NCI-H2107 treated with DMSO at 0.1 percent for 48 hours (cell line): ENCODE data around the gene SHC4.

Experiments used
- DNase-seq: peaks from one replicate; lab custom pipeline; 2025; ENCODE audit not compliant: unreplicated experiment; lab: John Stamatoyannopoulos, UW

Gene SHC4

DNA sequence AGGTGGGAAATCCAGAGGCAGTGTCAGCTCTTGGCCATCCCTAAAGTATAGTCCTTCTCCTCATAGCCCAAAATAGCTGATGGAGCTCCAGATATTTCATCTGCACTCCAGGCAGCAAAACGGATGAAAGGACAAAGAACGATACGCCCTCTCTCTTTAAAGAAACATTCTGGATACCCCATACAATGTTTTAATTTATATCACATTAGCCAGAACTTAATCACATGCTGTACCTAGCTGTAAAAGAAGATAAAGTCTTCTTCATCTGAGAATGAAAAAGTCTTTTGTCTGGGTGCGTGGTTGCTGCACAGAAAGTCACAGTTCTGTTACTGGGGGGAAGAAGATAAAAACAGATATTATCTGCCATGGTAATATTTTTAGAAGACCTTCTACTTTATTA is 4.3 kb upstream of the SHC4 start:
- no peak for DNase-seq

DNA sequence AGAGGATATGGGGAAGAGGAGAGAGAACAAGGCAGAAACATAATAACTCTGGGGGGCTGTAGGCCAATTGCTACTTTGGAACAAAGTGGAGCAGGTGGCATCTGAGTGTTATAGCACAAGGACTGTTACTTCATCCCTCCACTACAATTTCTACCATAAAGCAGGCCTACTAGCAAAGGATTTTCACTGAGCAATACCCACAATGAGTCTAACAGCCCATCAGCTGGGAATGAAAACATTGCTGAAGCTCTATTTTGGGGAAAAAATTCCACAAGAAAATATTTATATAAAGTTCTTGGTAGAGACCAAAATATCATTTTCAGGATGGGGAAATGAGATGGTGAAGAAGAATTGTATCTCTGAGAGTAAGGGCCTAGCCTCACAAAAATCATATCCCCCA is 3.6 kb upstream of the SHC4 start:
- DNase-seq = no peak

DNA sequence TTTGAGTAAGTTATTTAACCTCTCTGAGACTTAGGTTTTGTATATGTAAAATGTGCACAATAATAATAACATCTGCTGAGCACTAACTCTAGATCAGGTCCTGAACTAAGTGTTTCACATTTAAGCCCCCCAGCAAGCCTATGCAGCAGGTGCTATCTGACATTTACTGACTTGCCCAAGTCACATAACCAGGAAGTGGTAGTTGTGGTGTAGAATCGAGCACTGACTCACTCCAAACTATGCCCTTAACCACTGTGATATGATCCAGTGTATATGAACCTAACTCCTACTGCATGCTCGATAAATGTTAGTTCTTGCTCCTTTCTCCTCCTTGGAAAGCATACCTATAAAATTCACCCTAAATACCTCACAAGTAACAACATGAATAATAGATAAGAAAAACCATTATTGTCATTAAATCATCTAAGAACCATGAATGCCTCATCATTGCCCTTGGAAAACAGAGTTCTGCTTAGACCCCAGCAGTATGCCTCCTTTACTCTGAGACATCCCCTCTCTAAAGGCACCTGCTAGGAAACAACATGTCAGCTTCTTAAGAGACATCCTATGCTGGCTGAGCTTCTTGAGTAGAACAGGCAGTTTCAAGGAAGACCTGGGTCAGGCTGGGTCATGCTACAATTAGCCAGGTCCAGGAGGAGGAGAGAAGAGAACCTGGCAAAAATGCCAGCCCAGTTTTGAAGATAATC is 3.0 kb upstream of the SHC4 start:
- no peak for DNase-seq

DNA sequence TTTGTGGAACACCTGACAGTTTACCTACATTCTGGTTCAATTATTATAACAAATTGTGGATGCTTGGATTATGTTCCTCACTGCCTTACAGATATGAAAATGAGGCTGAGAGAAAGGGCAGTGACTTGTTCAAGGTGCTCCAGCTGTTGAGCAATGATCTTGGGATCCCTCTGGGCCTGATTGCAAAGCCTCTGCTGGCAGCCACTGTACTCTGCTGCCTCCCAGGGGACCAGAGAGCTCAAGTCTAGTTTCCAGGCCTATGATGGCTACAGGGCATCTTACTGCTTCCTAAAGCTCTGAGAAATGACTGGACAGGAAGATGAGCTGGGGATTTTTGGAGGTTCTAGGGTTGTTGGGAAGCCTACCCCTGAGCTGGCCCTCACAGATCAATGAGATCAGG is 2.3 kb upstream of the SHC4 start:
- DNase-seq = no peak

DNA sequence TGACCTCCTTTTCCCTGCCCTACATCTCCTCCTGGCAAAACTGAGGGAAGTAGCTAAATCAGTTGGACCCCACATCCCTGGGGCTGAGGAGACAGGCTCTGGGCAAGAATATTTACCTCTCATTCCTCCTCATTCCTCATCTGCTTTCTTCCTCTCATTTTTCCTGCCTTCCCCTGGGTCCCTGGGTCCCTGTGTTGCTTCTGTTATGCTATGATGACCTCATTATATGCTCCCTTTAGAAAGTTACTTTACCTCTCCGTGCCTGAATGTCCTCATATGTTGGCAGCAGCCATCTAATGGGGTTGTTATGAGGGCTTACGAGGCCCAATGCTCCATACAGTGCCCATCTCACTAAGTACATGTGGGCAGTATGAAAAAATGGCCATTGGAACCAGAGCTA is 1.2 kb upstream of the SHC4 start:
- DNase-seq = no peak

DNA sequence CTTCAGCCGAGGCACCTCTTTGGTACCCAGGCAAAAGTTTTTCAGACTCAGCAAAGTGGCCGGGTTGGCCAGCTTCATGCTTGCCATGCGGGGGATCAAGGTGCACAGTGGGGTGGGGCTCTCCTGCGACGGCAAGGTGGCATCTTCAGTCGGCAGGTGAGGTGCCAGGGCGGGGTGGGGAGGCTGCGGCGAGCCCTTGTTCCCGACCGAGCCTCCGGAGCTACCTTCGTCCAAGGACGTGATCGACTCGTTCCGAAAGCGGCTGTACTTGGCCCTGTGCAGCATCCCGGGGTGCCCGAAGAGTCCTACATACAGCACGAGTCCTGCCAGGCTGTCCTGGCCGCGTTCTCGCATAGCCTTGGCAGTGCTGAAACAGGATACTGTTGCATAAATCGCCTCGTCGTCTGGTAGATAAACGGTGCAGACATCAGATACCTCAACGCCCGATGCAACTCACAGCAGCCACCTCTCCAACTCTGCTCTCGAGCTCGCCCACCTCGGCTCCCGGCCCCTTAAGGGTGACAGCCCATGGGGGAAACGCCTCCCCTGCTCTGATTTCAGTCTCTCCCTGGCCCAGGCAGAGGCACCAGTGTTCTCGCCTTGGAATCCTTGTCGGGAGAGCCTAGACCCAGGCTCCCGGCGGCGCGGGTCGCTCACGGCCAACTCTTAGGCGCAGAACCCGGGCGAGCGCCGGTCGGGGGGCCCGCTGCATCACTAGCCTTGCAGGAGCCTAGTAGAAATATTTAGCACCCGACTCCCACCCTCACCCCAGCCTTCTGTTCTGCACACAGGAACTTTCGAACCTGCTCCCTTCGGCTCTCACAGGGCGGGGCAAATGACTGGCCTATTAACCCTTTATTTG is 826 bp downstream of the SHC4 start:
- no peak for DNase-seq

DNA sequence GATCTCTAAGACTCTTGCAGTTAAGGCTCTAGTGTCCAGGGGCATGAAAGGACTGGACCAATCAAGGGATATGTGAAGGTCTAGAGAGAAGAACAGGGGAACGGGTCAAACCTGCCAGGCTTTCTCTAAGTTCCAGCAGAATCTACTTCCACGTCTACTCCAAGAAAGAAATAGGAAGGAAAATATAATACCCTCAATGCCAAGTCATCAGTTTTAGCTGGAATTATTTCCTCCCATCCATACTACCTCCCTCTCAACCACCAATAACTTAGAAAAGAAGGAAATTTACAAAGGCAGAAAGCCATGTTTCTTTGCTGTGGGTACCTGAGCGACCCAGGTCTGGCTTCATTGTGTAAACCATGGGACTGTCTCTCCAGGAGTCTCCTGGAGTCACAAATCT is 7.8 kb downstream of the SHC4 start:
- no peak for DNase-seq

DNA sequence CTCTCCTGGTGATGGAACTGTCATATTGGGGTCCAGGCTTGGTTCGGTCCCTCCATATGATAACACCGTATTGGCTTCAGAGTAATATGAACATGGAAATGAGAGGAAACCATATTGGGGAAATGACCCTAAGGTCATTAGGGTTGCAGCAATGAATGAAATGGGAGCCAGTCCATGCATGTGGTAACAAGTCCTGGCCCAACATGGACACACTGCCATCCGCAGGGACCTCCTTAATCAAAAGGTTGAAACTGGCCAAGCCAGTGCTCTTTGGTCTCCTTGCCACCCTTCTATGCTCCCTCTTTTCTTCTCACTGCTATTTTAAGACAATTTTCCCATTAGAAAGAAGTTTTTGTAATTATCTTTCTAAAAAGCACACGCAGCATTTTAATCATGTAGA is 8.3 kb downstream of the SHC4 start:
- no peak for DNase-seq

DNA sequence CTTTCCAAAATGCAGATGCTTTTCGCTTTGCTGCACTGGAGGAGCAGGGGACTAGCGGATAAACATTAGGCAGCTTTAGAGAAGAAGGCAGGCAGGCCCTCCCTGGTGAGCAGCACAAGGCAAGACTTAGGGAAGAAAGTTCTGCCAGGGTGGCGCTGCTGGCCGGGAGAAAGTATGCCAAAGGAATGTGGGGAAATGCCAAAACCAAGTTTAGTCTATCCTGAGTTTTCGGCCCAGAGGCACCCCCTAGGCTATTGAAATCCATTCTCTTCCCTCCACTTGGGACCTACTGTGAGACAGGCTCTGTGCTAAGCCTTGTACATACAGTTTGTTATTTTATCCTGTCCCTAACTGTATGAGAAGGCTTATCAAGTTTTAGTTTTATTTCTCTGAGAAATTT is 9.2 kb downstream of the SHC4 start:
- no peak for DNase-seq

DNA sequence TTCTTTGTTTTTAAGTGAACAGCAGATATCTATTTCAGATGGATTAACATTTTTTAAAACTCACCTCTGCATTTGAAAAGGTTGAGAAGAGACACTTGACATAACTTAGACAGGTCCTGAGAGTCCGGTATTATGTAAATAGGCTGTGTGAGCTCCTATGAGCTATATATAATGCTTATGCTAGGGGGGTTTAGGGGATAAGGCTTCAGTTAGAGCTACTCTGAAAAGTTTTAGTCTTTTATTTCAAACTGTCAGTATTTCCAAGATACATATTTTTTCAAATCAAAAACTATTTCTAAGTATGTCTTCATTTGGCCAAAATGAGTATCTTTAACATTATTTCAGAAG is 16.9 kb downstream of the SHC4 start:
- DNase-seq = no peak

DNA sequence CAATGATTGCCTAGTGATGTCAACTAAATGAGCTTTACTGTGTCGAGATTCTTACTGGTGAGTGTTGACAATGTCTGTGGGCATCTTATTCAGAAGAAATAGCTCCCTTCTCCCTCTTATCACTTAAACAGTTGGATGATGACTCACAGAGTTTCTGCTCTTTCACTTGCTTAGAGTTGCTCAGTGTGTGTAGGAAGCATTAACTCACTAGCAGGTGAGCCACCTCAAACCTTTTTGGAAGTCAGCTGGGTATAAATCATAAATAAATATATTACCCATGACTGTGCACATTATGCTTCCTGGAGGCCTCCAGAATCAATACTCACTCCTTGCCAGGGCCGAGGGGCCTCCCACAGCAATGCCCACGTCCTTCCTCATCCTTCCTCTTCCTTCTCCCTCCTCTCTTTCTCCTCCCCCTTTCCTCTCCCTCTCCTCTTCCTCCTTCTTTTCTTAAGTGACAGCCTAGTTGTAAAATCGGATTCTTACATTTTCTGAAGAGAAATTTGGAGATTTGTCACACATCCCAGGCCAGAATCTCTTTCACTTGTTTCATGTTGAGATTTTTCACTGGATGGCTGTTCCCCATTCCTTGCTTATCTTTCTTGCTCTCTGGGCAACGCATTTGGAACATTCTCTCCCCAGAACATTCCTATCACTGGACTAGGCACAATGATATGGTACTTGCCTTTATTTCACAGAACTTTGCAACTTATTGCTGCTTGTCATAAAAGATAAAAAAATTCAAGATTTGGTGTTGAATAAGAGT is 17.5 kb downstream of the SHC4 start:
- no peak for DNase-seq

DNA sequence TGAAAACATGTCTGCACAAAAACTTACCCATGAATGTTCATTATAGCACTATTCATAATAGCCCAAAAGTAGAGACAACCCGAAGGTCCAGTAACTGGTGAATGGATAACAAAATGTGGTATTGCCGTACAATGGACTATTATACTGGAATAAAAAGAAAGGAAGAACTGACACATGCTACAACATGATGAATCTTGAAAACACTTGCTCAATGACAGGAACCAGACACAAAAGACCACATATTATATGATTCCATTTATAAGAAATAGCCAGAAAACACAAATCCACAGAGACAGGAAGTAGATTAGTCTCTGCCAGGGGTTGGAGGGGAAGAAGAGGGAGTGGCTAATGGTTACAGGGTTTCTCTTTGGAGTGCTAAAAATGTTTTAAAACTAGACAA is 18.3 kb downstream of the SHC4 start:
- no peak for DNase-seq

DNA sequence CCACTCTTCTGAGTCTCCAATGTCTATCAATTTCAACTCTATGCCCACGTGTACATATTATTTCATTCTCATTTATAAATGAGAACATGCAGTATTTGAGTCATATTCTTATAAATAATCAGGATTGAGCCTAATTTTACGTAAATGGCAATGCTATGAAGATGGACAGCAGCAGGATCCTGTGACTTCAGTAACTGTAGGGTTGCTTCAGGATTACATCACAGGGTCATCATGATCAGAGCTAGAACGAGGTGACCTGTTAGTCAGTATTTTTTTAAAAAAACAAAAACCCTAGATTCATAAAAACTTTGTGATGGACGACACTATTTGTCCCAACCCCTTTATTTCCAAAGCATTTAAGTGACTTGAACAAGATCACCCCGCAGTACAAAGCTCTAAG is 21.8 kb downstream of the SHC4 start:
- no peak for DNase-seq

DNA sequence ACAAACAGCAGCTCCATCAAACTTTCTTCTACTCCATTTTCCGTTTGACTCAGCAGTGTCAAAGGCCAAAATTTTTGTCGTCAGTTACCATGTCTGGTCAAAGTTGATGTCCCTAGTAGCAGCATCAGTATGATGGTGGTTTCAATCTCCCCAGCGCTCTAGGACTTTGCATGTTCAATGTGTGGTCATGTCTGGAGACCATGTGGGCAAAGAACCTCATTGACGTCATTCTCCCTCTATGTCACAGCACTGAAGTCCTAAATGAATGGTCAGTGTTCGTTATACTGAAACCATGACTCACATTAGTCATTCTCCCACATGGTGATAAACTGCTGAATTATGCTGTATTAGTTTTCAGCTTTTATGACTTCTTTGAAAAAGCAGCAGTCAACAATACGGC is 23.2 kb downstream of the SHC4 start:
- no peak for DNase-seq

DNA sequence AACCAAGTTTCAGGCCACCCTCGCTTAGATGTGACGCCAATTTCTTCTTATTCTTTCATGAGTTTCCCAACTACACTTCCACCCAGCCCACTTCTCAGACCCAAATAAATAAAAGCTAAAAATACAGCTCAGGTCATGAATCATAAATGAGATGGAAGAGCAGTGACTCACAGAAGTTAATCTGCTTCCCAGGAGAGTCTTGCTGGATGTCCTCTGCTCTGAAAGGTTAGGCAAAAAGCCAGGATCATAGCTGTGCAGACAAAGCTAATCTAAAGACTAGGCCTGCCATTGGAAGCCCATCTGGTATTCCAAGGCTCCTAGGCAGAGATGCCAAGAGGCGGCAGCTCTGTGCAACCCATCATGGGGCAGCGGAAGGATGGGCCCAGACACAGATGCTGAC is 24.1 kb downstream of the SHC4 start:
- DNase-seq = no peak

DNA sequence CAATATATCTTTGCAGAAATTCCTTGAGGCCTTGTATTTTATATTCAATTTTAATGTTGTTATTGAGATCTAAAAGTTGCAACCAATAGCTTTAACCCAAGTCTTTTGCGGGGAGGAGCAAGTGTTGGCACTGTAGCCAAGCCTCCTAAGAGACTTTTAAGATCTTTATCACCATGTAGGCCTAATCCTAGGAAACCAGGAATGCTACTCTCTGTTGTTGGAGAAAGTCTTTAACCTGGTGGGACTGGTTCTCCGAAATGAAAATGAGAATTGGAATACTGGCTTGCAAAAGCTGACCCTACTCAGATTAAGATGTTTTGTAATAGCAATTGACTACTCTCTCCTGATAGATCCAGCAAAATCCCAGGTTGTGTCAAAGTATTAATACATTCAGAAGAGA is 25.8 kb downstream of the SHC4 start:
- DNase-seq = no peak

DNA sequence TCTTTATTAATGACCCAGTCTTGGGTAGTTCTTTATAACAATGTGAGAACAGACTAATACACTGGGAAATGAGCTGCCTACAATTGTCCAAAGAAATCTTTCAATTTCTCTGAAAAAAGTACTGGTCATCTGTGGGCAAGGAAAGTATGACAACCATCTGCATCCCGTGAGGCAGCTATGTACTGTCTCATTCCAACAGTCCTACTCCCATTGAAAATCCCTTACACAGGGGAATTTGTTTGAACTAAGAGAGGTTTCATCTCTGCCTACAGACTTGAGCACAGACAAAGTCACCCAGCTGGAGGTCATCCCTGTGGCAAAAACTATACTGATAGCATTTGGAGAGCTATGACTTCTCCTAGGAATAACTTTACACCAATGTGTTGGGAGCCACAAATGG is 27.1 kb downstream of the SHC4 start:
- no peak for DNase-seq

DNA sequence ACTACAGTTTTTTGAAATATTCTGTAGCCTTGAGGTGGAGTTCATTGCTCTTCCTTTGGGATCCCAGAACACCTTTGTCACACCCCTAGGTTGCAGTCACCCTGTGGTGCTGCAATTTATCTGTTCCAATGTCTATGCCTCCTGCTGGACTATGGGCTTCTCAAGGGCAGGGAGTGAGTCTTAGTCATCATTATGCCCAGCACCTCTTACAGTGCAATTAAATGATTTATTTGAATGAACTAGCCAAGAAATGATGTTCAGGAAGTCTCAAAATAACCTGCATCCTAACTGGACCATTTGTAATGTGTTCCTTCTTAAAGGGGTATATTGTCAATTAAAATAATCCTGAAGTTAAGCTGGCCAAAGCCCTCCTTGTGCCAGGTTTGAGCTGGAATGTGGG is 28.5 kb downstream of the SHC4 start:
- DNase-seq = no peak

DNA sequence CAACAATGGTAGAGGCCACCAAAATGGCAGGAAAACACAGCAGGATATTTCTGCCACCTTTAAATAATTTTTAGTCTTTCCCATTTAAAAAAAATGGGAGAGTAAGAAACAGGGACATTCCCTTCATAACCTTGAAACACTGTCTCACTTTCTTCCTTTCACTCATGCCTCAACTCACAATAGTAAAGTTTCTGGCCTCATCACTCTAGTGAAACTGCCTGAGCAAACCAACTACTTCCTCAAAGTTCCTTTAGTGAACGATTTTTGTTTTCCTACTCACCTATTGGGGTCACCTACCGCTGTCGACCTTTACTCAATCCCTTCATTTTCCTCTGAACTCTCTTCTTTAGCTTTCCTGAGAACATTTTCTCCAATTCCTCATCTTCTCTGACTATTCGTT is 33.0 kb downstream of the SHC4 start:
- no peak for DNase-seq

DNA sequence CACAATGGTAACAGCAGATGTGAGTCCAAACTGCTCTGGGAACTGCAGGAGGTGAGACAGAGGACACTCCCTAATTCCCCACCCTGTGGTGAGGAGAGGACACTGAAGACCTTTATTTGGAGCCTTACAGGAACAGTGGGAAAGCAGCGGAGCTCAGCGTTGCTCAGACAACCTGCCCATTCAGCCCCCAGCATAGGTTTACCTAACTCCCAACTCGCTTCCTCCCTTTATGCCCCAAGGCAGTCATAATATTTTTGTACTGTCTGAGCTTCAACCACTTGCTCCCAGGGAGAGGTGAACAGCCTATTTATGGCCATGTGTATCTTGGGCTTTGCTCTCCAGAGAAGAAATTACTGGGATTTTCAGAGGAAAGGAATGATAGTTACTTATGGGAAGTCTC is 34.1 kb downstream of the SHC4 start:
- no peak for DNase-seq

DNA sequence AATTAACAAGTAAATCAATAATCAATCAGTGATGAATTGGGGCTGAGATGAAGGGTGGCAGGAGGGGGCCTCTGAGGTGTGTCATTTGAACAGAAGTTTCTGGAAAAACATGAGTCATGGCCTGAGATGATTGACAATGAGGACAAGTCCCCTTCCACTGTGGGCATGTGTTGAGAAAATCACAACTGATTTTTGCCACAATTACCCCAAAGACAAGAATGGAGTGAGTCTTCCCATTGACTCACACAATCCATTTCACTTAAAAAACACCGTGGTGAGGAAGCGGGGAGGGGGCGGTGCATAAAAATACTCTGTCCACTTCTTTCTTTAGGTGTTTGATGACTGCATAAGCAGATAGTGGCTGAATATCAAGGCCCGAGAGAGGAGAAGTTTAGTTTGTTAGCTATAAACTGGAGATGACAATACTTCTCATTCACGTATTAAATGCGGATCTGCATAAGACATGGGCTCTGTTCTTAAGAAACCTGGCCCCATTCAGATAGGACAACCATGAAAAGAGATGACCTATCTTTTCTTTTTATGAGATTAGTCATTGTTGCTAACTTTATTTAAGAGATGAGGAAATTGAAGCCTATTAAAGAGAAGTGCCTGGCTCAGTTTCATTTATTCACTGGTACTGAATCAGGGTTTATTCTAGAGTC is 34.7 kb downstream of the SHC4 start:
- DNase-seq = no peak
